HL-60 (cell line): ENCODE measurements around the gene PIGN.

Source experiments
- DNase-seq, 2 experiments: peaks; one replicate each; pipeline ENCODE4 v3.0.0-alpha.2; 2010 to 2020; ENCODE audit warnings: low read depth in 1 of 2, low spot score in 1 of 2
- H3K27ac ChIP-seq: fragments of 250-450 bp; sonication (Bioruptor Pico); replicated peaks from 2 replicates; pipeline ENCODE4 v1.5.1; 2020; ENCODE audit warnings: mild to moderate bottlenecking, moderate library complexity
- H3K27me3 ChIP-seq: fragments of 250-450 bp; sonication (Bioruptor Pico); 2 replicates; pipeline ENCODE4 v1.5.1; 2021; ENCODE audit warnings: mild to moderate bottlenecking, moderate library complexity; ENCODE audit not compliant: insufficient read depth, poor library complexity, severe bottlenecking
- H3K4me3 ChIP-seq: replicated peaks from 2 replicates; pipeline ENCODE4 v1.5.1; 2011; ENCODE audit warnings: mild to moderate bottlenecking, control low read depth, low read length; ENCODE audit not compliant: insufficient read depth
- CTCF ChIP-seq: IDR thresholded peaks from one replicate; pipeline ENCODE4 v1.5.1; 2011; ENCODE audit warnings: low read length, control low read depth, inconsistent platforms; ENCODE audit not compliant: insufficient read depth
- GABPA ChIP-seq: IDR thresholded peaks from 2 replicates; pipeline ENCODE4 v1.6.1; 2012; ENCODE audit warnings: low read depth
- POLR2AphosphoS5 ChIP-seq: IDR thresholded peaks from 2 replicates; pipeline ENCODE4 v1.6.1; 2012; ENCODE audit warnings: low read depth
- REST ChIP-seq: IDR thresholded peaks from 2 replicates; pipeline ENCODE4 v1.6.1; 2012; ENCODE audit warnings: low read depth; ENCODE audit not compliant: insufficient replicate concordance
- SPI1 ChIP-seq: IDR thresholded peaks from 2 replicates; pipeline ENCODE4 v1.6.1; 2012; ENCODE audit warnings: low read depth, mild to moderate bottlenecking, borderline replicate concordance

PIGN gene

GRCh38 chr18:62199629-62200028 lies 12.8 kb upstream of the PIGN start:
- DNase-seq = no peak
- Histone ChIP-seq H3K27me3 (no peaks in the 10 kb centered on the region), H3K27ac (no peak overlapping the region), H3K4me3 (no peak overlapping the region)
- TF ChIP-seq POLR2AphosphoS5 (no peak), REST (no peak), GABPA (no peak), SPI1 (no peak), CTCF (no peak)

- no peak overlapping the region for H3K27ac ChIP-seq
Measured at GRCh38 chr18:62198259-62198658, 11.4 kb upstream of the PIGN start.

GRCh38 chr18:62196980-62197379 lies 10.1 kb upstream of the PIGN start:
- Histone ChIP-seq H3K4me3 (no peak overlapping the region), H3K27me3 (no peaks in the 10 kb centered on the region), H3K27ac (no peak overlapping the region)
- TF ChIP-seq REST = no peak
- no peak for DNase-seq

More at GRCh38 chr18:62198259-62198658, 11.4 kb upstream of the PIGN start:
- no peak for TF ChIP-seq SPI1
- TF ChIP-seq REST = no peak
- no peak for TF ChIP-seq POLR2AphosphoS5
- no peak for TF ChIP-seq CTCF
- TF ChIP-seq GABPA = no peak
- Histone ChIP-seq H3K27me3 (no peaks in the 10 kb centered on the region), H3K4me3 (no peak overlapping the region)
- DNase-seq = no peak

GRCh38 chr18:62196079-62196478 lies 9.2 kb upstream of the PIGN start:
- DNase-seq = no peak
- H3K27ac ChIP-seq = no peak overlapping the region
- no peaks in the 10 kb centered on the region for H3K27me3 ChIP-seq
- TF ChIP-seq GABPA (no peak), REST (no peak)
- no peak overlapping the region for H3K4me3 ChIP-seq
